OCI-LY3 (cell line): ENCODE results near the gene ZFYVE21.

ENCODE experiments used
- H2AFZ ChIP-seq: fragments of 200-600, 300-600 bp; shearing (Covaris generic); 2 replicates; pipeline ENCODE4 v1.6.0; 2014; ENCODE audit warnings: antibody characterized with exemption, low read depth, low read length
- H3K27ac ChIP-seq: fragments of 200-600, 300-600 bp; sonication (generic); 2 replicates; pipeline ENCODE4 v1.5.1; 2014; ENCODE audit warnings: mild to moderate bottlenecking, low read length, moderate library complexity, mixed read lengths
- H3K27me3 ChIP-seq: fragments of 200-600, 300-600 bp; sonication (generic); 2 replicates; pipeline ENCODE4 v1.6.1; 2014; ENCODE audit warnings: low read depth, low read length, mixed read lengths
- H3K36me3 ChIP-seq: fragments of 200-600, 300-600 bp; sonication (generic); replicated peaks from 2 replicates; pipeline ENCODE3; 2014; ENCODE audit warnings: low read depth, low read length, mixed read lengths
- H3K4me1 ChIP-seq: fragments of 300-600, 200-600 bp; sonication (generic); 2 replicates; pipeline ENCODE4 v1.6.1; 2014; ENCODE audit warnings: low read length, mixed read lengths
- H3K4me2 ChIP-seq: fragments of 200-600, 300-600 bp; sonication (generic); 2 replicates; pipeline ENCODE4 v1.6.1; 2014; ENCODE audit warnings: low read length, mixed read lengths
- H3K4me3 ChIP-seq: fragments of 300-600, 200-600 bp; sonication (generic); 2 replicates; pipeline ENCODE4 v1.5.1; 2014; ENCODE audit warnings: antibody characterized with exemption, mild to moderate bottlenecking, low read length, moderate library complexity
- H3K79me2 ChIP-seq: fragments of 300-600, 200-600 bp; shearing (Covaris generic); 2 replicates; pipeline ENCODE4 v1.6.1; 2014; ENCODE audit warnings: mild to moderate bottlenecking, low read length, mixed read lengths
- H3K9ac ChIP-seq: fragments of 300-600, 200-600 bp; shearing (Covaris generic); 2 replicates; pipeline ENCODE4 v1.6.0; 2014; ENCODE audit warnings: mild to moderate bottlenecking, low read length, moderate library complexity
- H3K9me3 ChIP-seq: fragments of 200-600, 300-600 bp; shearing (Covaris generic); 2 replicates; pipeline ENCODE4 v1.6.1; 2014; ENCODE audit warnings: low read length, mixed read lengths; ENCODE audit not compliant: insufficient read depth
- H4K20me1 ChIP-seq: fragments of 200-600, 300-600 bp; sonication (generic); 2 replicates; pipeline ENCODE4 v1.6.1; 2016; ENCODE audit warnings: low read length, mixed read lengths; ENCODE audit not compliant: insufficient read depth
- EZH2phosphoT487 ChIP-seq: fragments of 200-600 bp; shearing (Covaris generic); IDR thresholded peaks from 2 replicates; pipeline ENCODE4 v1.6.1; 2018; ENCODE audit warnings: antibody characterized with exemption, mixed run types, low read depth
- TF ChIP-seq, protein P1 (sequence below): fragments of 200-600, 300-600 bp; sonication (generic); IDR thresholded peaks from 2 replicates; pipeline ENCODE4 v1.5.1; 2014; ENCODE audit warnings: antibody characterized with exemption, low read length, low read depth

Gene ZFYVE21

DNA sequence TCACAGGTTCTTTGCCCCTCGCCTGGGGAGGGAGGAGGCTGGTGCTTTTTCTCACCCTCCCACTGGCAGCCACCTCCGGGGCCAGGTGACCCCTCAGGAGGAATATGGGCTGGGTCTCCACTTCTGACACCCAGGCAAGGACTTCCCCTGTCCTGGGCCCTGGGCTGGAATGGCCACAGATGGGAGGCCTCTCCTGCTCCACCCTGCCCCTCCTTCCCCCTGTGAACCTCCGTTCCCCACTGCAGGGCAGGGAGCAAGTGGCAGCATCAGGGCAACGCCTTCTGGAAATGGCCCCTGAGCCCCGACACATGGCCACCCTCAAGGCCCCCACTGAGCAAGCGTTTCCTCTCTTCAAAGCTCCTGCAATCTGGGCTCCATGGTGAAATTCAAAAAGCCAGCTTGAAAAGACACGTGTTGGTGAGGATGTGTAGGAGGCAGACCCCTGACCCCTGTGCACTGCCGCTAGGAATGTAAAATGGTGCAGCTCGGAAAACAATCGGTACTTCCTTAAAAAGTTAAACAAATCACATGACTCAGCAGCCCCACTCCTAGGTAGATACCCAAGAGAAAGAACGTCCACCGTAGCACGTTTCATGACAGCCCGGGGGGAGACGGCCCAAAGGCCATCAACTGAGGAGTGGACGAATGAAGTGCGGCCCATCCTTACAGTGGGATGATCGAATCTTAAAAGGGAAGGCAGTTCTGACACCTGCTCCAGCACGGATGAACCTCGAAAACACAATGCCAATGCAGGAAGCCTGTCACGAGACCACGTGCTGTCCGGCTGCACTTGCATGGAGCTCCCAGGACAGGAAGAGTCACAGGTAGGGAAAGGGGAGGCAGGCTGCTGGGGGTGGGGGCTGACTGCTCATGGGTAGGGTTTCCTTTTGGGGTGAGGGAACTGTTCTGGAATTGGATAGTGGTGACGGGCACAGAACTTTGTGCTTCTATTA is 11.9 kb upstream of the ZFYVE21 start:
- Histone ChIP-seq H3K27ac (no peak overlapping the region), H3K79me2 (no peaks in the 10 kb centered on the region; the same call in 1 of the 2 replicates), H3K4me3 (no peak overlapping the region), H3K27me3 (no peaks in the 10 kb centered on the region), H2AFZ (no peak overlapping the region), H3K9ac (no peak overlapping the region), H3K4me2 (no peak overlapping the region), H3K9me3 (no peaks in the 10 kb centered on the region), H3K36me3 (peaks cover 59% of the 10 kb centered on the region), H3K4me1 (peaks cover 21% of the 10 kb centered on the region), H4K20me1 (peaks cover 15% of the 10 kb centered on the region)
- TF ChIP-seq, protein P1, sequence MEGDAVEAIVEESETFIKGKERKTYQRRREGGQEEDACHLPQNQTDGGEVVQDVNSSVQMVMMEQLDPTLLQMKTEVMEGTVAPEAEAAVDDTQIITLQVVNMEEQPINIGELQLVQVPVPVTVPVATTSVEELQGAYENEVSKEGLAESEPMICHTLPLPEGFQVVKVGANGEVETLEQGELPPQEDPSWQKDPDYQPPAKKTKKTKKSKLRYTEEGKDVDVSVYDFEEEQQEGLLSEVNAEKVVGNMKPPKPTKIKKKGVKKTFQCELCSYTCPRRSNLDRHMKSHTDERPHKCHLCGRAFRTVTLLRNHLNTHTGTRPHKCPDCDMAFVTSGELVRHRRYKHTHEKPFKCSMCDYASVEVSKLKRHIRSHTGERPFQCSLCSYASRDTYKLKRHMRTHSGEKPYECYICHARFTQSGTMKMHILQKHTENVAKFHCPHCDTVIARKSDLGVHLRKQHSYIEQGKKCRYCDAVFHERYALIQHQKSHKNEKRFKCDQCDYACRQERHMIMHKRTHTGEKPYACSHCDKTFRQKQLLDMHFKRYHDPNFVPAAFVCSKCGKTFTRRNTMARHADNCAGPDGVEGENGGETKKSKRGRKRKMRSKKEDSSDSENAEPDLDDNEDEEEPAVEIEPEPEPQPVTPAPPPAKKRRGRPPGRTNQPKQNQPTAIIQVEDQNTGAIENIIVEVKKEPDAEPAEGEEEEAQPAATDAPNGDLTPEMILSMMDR, result no peak
- TF ChIP-seq EZH2phosphoT487, result no peak

DNA sequence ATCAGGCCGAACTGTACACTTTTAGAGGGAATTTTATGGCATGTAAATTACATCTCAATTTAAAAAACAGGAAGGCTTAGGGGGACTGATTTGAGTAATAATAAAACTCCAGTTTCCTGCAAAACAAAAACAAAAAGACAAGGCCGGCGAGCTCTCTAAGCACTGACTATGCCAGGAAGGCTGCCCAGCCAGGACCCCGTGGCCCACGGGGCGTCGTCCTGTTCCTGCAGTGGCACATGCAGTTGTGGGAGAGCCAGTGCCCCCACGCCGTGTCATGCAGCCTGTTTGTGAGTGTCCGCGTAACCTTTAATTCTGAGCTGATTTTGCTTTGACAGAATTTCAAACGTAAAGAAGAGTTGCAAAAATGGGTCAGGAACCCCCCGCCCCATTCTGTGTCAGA is 10.9 kb upstream of the ZFYVE21 start:
- Histone ChIP-seq H3K27ac (no peak overlapping the region), H4K20me1 (peaks cover 7% of the 10 kb centered on the region), H3K4me3 (no peak overlapping the region), H3K9me3 (no peaks in the 10 kb centered on the region), H3K4me2 (no peak overlapping the region), H3K36me3 (peaks cover 61% of the 10 kb centered on the region), H2AFZ (no peak overlapping the region), H3K9ac (no peak overlapping the region), H3K27me3 (no peaks in the 10 kb centered on the region), H3K4me1 (peaks cover 14% of the 10 kb centered on the region), H3K79me2 (no peaks in the 10 kb centered on the region; the same call in 1 of the 2 replicates)
- no peak for TF ChIP-seq EZH2phosphoT487
- TF ChIP-seq, protein P1, result no peak

DNA sequence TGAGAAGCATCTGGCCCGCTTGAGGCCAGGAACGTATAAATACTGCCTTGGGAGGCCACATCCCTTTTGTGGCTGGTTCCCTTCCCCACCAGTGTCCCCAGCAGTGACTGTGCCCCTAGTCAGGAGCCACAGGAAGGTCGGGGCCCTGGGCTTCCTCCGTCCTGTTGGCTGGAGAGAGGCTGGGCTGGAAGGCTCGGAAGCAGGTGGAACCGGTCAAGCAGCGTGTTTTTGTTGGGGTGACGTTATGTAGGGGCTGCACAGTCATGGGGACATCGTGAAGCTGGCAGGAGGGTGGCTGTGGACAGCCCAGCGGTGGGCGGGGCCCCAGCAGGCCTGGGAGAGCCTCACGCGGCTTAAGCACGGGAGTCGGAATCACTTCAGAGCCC is 10.5 kb upstream of the ZFYVE21 start:
- H3K4me1 ChIP-seq, result peaks cover 14% of the 10 kb centered on the region
- H3K4me2 ChIP-seq, result no peak overlapping the region
- H3K27ac ChIP-seq, result no peak overlapping the region
- TF ChIP-seq, protein P1, result no peak
- no peak for TF ChIP-seq EZH2phosphoT487
- H2AFZ ChIP-seq, result no peak overlapping the region
- H3K79me2 ChIP-seq, result no peaks in the 10 kb centered on the region; the same call in 1 of the 2 replicates
- H3K27me3 ChIP-seq, result no peaks in the 10 kb centered on the region
- H3K9me3 ChIP-seq, result no peaks in the 10 kb centered on the region
- peaks cover 63% of the 10 kb centered on the region for H3K36me3 ChIP-seq
- H3K9ac ChIP-seq, result no peak overlapping the region
- H4K20me1 ChIP-seq, result peaks cover 7% of the 10 kb centered on the region
- H3K4me3 ChIP-seq, result no peak overlapping the region

DNA sequence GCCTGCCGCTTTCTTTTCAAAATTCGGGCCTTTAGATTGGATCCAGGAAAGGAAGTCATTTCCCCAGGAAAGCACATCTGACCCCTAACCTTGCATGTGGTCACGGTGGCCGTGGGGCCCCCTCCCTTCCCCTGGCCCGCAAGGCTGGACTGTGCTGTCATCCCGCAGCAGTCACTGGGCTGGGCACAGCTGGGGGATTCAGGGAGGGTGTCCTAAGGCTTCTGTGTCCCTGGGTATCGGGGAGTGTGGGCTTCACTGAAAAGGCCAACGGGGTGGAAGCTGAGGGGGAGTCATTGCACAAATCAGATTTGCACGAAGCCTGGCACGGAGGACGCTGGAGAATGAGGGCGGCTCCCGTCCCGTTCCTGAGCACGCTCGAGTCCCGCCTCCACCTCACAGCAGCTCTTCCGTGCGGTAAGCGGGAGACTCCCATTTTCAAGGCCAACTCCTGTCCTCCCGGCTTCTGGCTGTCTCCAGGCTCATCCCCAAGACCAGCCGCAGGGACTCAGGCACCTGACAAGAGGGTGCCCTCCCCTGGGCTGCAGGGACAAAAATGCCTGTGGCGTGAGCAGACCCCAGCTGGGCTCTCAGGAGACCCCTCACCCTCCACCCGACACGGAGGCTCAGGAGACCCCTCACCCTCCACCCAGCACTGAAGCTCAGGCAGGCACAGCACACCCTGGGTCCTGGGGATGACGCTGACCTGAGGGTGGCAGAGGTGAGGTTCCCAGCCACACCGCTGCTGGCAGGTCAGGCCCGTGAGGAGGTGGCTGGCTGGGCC is 9.9 kb upstream of the ZFYVE21 start:
- peaks cover 64% of the 10 kb centered on the region for H3K36me3 ChIP-seq
- no peak overlapping the region for H3K9ac ChIP-seq
- H2AFZ ChIP-seq, result no peak overlapping the region
- no peaks in the 10 kb centered on the region; the same call in 1 of the 2 replicates for H3K79me2 ChIP-seq
- no peaks in the 10 kb centered on the region for H3K9me3 ChIP-seq
- no peak overlapping the region for H3K27ac ChIP-seq
- no peaks in the 10 kb centered on the region for H3K27me3 ChIP-seq
- no peak overlapping the region for H3K4me2 ChIP-seq
- peaks cover 7% of the 10 kb centered on the region for H4K20me1 ChIP-seq
- peaks cover 14% of the 10 kb centered on the region for H3K4me1 ChIP-seq
- TF ChIP-seq, protein P1, result no peak
- TF ChIP-seq EZH2phosphoT487, result no peak
- no peak overlapping the region for H3K4me3 ChIP-seq
